Spleen (tissue), 7 donors: ENCODE data around the gene OGDH.

Experiments used
- POLR2A ChIP-seq, 3 donors: fragments of 450-650 bp; IDR thresholded peaks; one replicate each; pipeline ENCODE4 v1.5.1; 2017; ENCODE audit warnings: antibody characterized with exemption in 3 of 3, mild to moderate bottlenecking in 1 of 3
- POLR2AphosphoS5 ChIP-seq, 3 donors: sonication (generic); formaldehyde crosslinking; IDR thresholded peaks; one replicate each; pipeline ENCODE4 v1.5.1; 2017; ENCODE audit warnings: antibody characterized with exemption in 3 of 3
- TF ChIP-seq, protein P1 (sequence below), 11 experiments: fragments of 200-600 bp in 7 of 11; fragments of 450-650 bp in 4 of 11; sonication (generic) in 4 of 11; IDR thresholded peaks in 8 of 11; conservative IDR thresholded peaks in 3 of 11; 1 replicate in 7 of 11; 2 replicates in 4 of 11; pipeline versions ENCODE4 v1.4.0 to v1.8.0; 2016 to 2021; ENCODE audit warnings: antibody characterized with exemption in 11 of 11, inconsistent platforms in 4 of 11, mild to moderate bottlenecking in 1 of 11
- donor health status: DM: no; HTN: no; CAD: no; lungs with moderate emphysema.
- donor health status: DM: no; HTN: no; CAD: no.
- donor health status: DM: no; HTN: no; CAD: no.

DNA sequence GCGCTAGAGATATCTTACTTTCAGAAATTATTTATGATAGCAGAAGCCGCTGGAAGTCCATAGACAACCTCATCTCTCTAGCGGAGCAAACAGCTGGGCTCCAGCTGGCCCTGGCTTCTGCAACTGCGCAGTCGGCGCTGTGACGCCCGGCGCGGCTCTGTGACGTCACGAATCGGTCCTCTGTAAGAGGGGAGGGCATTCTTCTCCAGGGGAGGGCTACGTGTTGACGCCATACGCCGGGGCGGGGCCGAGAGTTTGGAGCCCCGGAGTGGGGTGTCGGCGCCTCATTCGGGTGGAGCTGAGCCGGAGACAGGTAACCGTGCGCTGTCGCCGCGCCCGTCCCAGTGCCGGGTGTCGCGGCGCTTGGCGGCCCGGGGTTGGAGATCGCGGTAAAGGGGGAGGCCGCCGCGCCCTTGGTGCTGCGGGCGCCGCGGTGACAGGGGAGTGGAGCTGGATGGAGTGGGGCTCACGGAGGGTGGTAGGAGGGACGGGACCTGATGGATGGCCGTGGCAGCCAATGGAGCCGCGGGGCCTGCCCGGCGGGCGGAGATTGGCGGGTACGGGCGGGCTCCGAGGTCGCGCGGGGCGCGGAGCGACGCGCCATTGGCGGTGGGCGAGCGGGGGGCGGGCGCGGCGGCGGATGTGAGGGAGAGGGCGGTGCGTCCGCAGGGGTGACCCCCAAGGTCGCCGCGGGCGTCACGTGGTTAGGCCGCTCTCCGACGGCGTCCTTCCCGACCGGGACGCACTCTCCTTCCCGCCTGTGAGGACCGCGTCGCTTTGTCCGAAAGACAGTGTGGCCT, at the start of gene OGDH:
- TF ChIP-seq, protein P1, sequence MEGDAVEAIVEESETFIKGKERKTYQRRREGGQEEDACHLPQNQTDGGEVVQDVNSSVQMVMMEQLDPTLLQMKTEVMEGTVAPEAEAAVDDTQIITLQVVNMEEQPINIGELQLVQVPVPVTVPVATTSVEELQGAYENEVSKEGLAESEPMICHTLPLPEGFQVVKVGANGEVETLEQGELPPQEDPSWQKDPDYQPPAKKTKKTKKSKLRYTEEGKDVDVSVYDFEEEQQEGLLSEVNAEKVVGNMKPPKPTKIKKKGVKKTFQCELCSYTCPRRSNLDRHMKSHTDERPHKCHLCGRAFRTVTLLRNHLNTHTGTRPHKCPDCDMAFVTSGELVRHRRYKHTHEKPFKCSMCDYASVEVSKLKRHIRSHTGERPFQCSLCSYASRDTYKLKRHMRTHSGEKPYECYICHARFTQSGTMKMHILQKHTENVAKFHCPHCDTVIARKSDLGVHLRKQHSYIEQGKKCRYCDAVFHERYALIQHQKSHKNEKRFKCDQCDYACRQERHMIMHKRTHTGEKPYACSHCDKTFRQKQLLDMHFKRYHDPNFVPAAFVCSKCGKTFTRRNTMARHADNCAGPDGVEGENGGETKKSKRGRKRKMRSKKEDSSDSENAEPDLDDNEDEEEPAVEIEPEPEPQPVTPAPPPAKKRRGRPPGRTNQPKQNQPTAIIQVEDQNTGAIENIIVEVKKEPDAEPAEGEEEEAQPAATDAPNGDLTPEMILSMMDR (IDR thresholded peaks at IDR 0.05 in 8 of 11, conservative IDR thresholded peaks at IDR 0.05 in 3 of 11) = peak in 2 of 11 experiments; percentile 5 to 20
- TF ChIP-seq POLR2AphosphoS5 (IDR thresholded peaks at IDR 0.05) (peak; percentile 99), POLR2A (IDR thresholded peaks at IDR 0.05) (peak in 2 of 3 donors; percentile 16 to 77)
